Endothelial cell of umbilical vein (primary cell): ENCODE data around the gene HLA-B. TPM values are rescaled to one million over a fixed set of nuclear protein-coding genes. Genes with fewer than 3 reads are reported as not detected.

Experiments used
- BruUV-seq: library from RNA; stranded (reverse); fragments of 400-500 nt; replicated peaks from 2 replicates; lab custom pipeline; 2021; lab: Mats Ljungman, UMichigan
- CTCF ChIA-PET: fragments of 300-600, 350-600 bp; sonication (Branson Sonifier 250); formaldehyde crosslinking; loops from one replicate; lab custom pipeline; 2021; ENCODE audit warnings: antibody characterized with exemption, inconsistent platforms; lab: Charles Lee
- POLR2A ChIA-PET: fragments of 300-600, 350-600 bp; sonication (Branson Sonifier 250); formaldehyde crosslinking; loops from one replicate; lab custom pipeline; 2021; ENCODE audit warnings: antibody characterized with exemption, inconsistent platforms; lab: Charles Lee
- DNase-seq: peaks from one replicate; pipeline ENCODE4 v3.0.0-alpha.2; 2011; ENCODE audit warnings: low read depth, low spot score
- FAIRE-seq: peaks from 2 replicates; lab custom pipeline; 2011; peaks lifted over from hg19 to GRCh38; lab: Jason Lieb, UNC
- H2AFZ ChIP-seq: 2 replicates; pipeline ENCODE4 v1.6.0; 2012; ENCODE audit warnings: low read depth, low read length, control low read depth, inconsistent platforms
- H3K27ac ChIP-seq: 2 replicates; pipeline ENCODE4 v1.5.1; 2011; ENCODE audit warnings: low read depth, mild to moderate bottlenecking, control low read depth, low read length, moderate library complexity; ENCODE audit not compliant: insufficient read depth
- H3K27me3 ChIP-seq, 2 experiments: 2 replicates each; pipeline versions ENCODE4 v1.6.0 to v1.6.1; 2011; ENCODE audit warnings: low read length in 2 of 2, mixed read lengths in 1 of 2; ENCODE audit not compliant: control insufficient read depth in 2 of 2, insufficient read depth in 2 of 2
- H3K36me3 ChIP-seq, 2 experiments: 2 replicates in 1 of 2; 3 replicates in 1 of 2; pipeline ENCODE4 v1.5.1; 2011; ENCODE audit warnings: low read length in 2 of 2, mild to moderate bottlenecking in 1 of 2, moderate library complexity in 1 of 2; ENCODE audit not compliant: control insufficient read depth in 2 of 2, insufficient read depth in 2 of 2; ENCODE audit errors: extremely low read depth in 1 of 2
- H3K4me1 ChIP-seq: 3 replicates; pipeline ENCODE4 v1.5.1; 2011; ENCODE audit warnings: mild to moderate bottlenecking, low read length; ENCODE audit not compliant: control insufficient read depth, insufficient read depth; ENCODE audit errors: extremely low read depth
- H3K4me2 ChIP-seq: 2 replicates; pipeline ENCODE4 v1.6.1; 2011; ENCODE audit warnings: low read length, control low read depth, mixed read lengths; ENCODE audit not compliant: insufficient read depth
- H3K4me3 ChIP-seq, 3 experiments: fragments of 200-600 bp in 1 of 3; sonication (generic), shearing (Covaris generic) in 1 of 3; replicated peaks in 1 of 3; 2 replicates each; pipeline ENCODE4 v1.5.1; 2011 to 2016; ENCODE audit warnings: control low read depth in 3 of 3, low read length in 3 of 3, mild to moderate bottlenecking in 2 of 3, inconsistent platforms in 1 of 3, low read depth in 1 of 3, moderate library complexity in 1 of 3; ENCODE audit not compliant: insufficient read depth in 1 of 3
- H3K79me2 ChIP-seq: 2 replicates; pipeline ENCODE4 v1.6.0; 2012; ENCODE audit warnings: low read length, inconsistent platforms; ENCODE audit not compliant: control insufficient read depth, insufficient read depth
- H3K9ac ChIP-seq: replicated peaks from 2 replicates; pipeline ENCODE3; 2011; ENCODE audit warnings: low read length, control low read depth; ENCODE audit not compliant: insufficient read depth; ENCODE audit errors: extremely low read depth
- H3K9me1 ChIP-seq: replicated peaks from 3 replicates; pipeline ENCODE4 v1.6.0; 2011; ENCODE audit warnings: mild to moderate bottlenecking, low read length; ENCODE audit not compliant: control insufficient read depth, insufficient read depth; ENCODE audit errors: extremely low read depth
- H3K9me3 ChIP-seq: replicated peaks from 2 replicates; pipeline ENCODE4 v1.5.1; 2012; ENCODE audit warnings: low read length, inconsistent platforms; ENCODE audit not compliant: control insufficient read depth, insufficient read depth
- H4K20me1 ChIP-seq: replicated peaks from 2 replicates; pipeline ENCODE3; 2011; ENCODE audit warnings: mild to moderate bottlenecking, low read length; ENCODE audit not compliant: control insufficient read depth, insufficient read depth; ENCODE audit errors: extremely low read depth
- CTCF ChIP-seq, 2 donors: IDR thresholded peaks; 1 replicate in 1 of 2; 2 replicates in 1 of 2; pipeline ENCODE4 v1.5.1; 2011; ENCODE audit warnings: low read length in 2 of 2, mild to moderate bottlenecking in 2 of 2, moderate library complexity in 2 of 2, control low read depth in 1 of 2, inconsistent platforms in 1 of 2, low read depth in 1 of 2; ENCODE audit not compliant: insufficient read depth in 1 of 2; ENCODE audit errors: extremely low read depth in 1 of 2
- EZH2 ChIP-seq: IDR thresholded peaks from 2 replicates; pipeline ENCODE4 v1.6.1; 2012; ENCODE audit warnings: borderline replicate concordance, low read depth, mild to moderate bottlenecking, moderate library complexity, low read length, inconsistent platforms; ENCODE audit not compliant: severe bottlenecking
- FOS ChIP-seq: IDR thresholded peaks from 2 replicates; pipeline ENCODE4 v1.6.1; 2011; ENCODE audit warnings: mild to moderate bottlenecking, low read length, moderate library complexity, borderline replicate concordance; ENCODE audit not compliant: insufficient read depth
- GATA2 ChIP-seq: IDR thresholded peaks from 2 replicates; pipeline ENCODE4 v1.7.0; 2011; ENCODE audit warnings: low read depth, mild to moderate bottlenecking, moderate library complexity, mixed read lengths, low read length; ENCODE audit not compliant: insufficient read length, insufficient read depth
- JUN ChIP-seq: IDR thresholded peaks from 2 replicates; pipeline ENCODE4 v1.6.1; 2011; ENCODE audit warnings: borderline replicate concordance, low read depth; ENCODE audit not compliant: insufficient read length, insufficient read depth
- MYC ChIP-seq: IDR thresholded peaks from one replicate; pipeline ENCODE4 v1.6.1; 2011; ENCODE audit warnings: mild to moderate bottlenecking, low read depth, low read length
- POLR2A ChIP-seq: IDR thresholded peaks from 2 replicates; pipeline ENCODE4 v1.6.1; 2012; ENCODE audit warnings: low read depth, mild to moderate bottlenecking, control low read depth, low read length
- POLR2AphosphoS5 ChIP-seq: IDR thresholded peaks from 2 replicates; pipeline ENCODE4 v1.6.1; 2012; ENCODE audit warnings: low read depth, mild to moderate bottlenecking, control low read depth, low read length, moderate library complexity; ENCODE audit not compliant: insufficient read depth
- dilution Hi-C: fragments of 300-500 bp; cut with MboI; formaldehyde crosslinking; loops from one replicate; pipeline ENCODE4 v1.15.0; 2019; ENCODE audit warnings: low sequenced_read_pairs; ENCODE audit not compliant: extremely low pct_ligation_motif_present
- intact Hi-C: fragments of 100-400 bp; cut with micrococcal nuclease; formaldehyde crosslinking; loops from one replicate; pipeline ENCODE4 v1.10.0; 2022
- polyA plus RNA-seq, 4 experiments: library from polyadenylated mRNA; depleted of rRNA in 3 of 4; stranded (reverse) in 3 of 4; unstranded in 1 of 4; fragments of >200 nt; gene quantifications; 2 replicates each; pipeline versions ENCODE4 v1.2.1 to v1.2.3, GENCODE V29; 2011 to 2012; ENCODE audit warnings: missing spikeins in 1 of 4
- total RNA-seq: library from RNA; stranded (reverse); gene quantifications from 2 replicates; pipeline ENCODE4 v1.2.3, GENCODE V29; 2021
- TF ChIP-seq, protein P1 (sequence below): IDR thresholded peaks from 2 replicates; pipeline ENCODE4 v1.6.1; 2011; ENCODE audit not compliant: insufficient read depth, insufficient read length

HLA-B gene
- total and polyA plus RNA-seq, 2 donors (not counting 3 experiments of a cell fraction or from before 2014, with no cell fraction given), result 119 to 126 TPM

GRCh38 chr6:31363811-31364210, 6.8 kb upstream of the HLA-B start:
- no peaks in the 10 kb centered on the region for H3K9me1 ChIP-seq
- no peaks in the 10 kb centered on the region for H3K36me3 ChIP-seq
- no peak overlapping the region for H3K9ac ChIP-seq
- no TSS peak for BruUV-seq
- no peak overlapping the region for H3K4me3 ChIP-seq
- dilution Hi-C loops (no loop called here), intact Hi-C loops (no loop called here)
- no peak for DNase-seq
- H3K4me2 ChIP-seq, result no peak overlapping the region
- no peaks in the 10 kb centered on the region for H4K20me1 ChIP-seq
- FAIRE-seq, result no peak
- no peaks in the 10 kb centered on the region for H3K79me2 ChIP-seq
- ChIA-PET POLR2A (no interaction called here), CTCF (interaction anchor here (4.8 kb wide), 1 partner anchor 167 kb away, joined by 233 read pairs; no protein-coding TSS in a partner anchor)
- no peak overlapping the region for H3K27ac ChIP-seq
- H2AFZ ChIP-seq, result no peak overlapping the region
- TF ChIP-seq POLR2AphosphoS5 (no peak), MYC (no peak), FOS (no peak), POLR2A (no peak), EZH2 (no peak), JUN (no peak), CTCF (IDR thresholded peaks at IDR 0.05; ENCODE audit: extremely low read depth in 1 of 2, insufficient read depth in 1 of 2, low read depth in 1 of 2, low read length in 2 of 2) (no peak), GATA2 (no peak)
- TF ChIP-seq, protein P1, sequence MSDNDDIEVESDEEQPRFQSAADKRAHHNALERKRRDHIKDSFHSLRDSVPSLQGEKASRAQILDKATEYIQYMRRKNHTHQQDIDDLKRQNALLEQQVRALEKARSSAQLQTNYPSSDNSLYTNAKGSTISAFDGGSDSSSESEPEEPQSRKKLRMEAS, result no peak
- no peaks in the 10 kb centered on the region for H3K4me1 ChIP-seq
- H3K9me3 ChIP-seq, result no peaks in the 10 kb centered on the region
- peaks cover 38 to 59% of the 10 kb centered on the region in 2 experiments for H3K27me3 ChIP-seq
